ENCODE measurements around the gene PPP2R2B. TPM values are rescaled to one million over a fixed set of nuclear protein-coding genes. Genes with fewer than 3 reads are reported as not detected.

Gene PPP2R2B
- total and polyA plus RNA-seq, 2 of the 4 experiments (the other 2 are of a cell fraction), result not detected

- Histone ChIP-seq H3K4ac (ENCODE audit: low read depth, low read length) (no peak overlapping the region), H3K9me1 (ENCODE audit: insufficient read depth, low read length) (no peaks in the 10 kb centered on the region), H2BK5ac (ENCODE audit: low read depth, low read length, poor library complexity, severe bottlenecking) (no peak overlapping the region), H2AK9ac (replicated peaks; ENCODE audit: low read depth, low read length, poor library complexity) (no peak overlapping the region), H3K4me1 (ENCODE audit: control insufficient read depth, insufficient read depth, low read length) (no peaks in the 10 kb centered on the region), H3K36me3 (ENCODE audit: control insufficient read depth, insufficient read depth, low read length) (no peaks in the 10 kb centered on the region), H4K5ac (ENCODE audit: low read depth, low read length) (no peak overlapping the region), H3K56ac (ENCODE audit: extremely low read depth, insufficient read depth, low read length) (no peak overlapping the region), H2BK20ac (ENCODE audit: low read depth, low read length) (no peak overlapping the region), H2BK120ac (ENCODE audit: low read depth, low read length) (no peak overlapping the region), H3K23ac (ENCODE audit: low read depth, low read length) (no peak overlapping the region), H3K79me1 (ENCODE audit: low read depth in 1 of 2, low read length in 2 of 2) (no peaks in the 10 kb centered on the region), H3K4me3 (ENCODE audit: insufficient read depth, low read depth, low read length) (no peak overlapping the region), H3K9me3 (ENCODE audit: control insufficient read depth, insufficient read depth, low read length) (no peaks in the 10 kb centered on the region; the same call in 1 of the 2 replicates), H4K91ac (ENCODE audit: insufficient read depth, low read depth, low read length) (no peak overlapping the region), H3K9ac (ENCODE audit: low read depth, low read length) (no peak overlapping the region), H3K27me3 (ENCODE audit: control insufficient read depth, insufficient read depth, low read length) (no peaks in the 10 kb centered on the region), H2AK5ac (ENCODE audit: low read depth, low read length) (no peak overlapping the region), H3K18ac (ENCODE audit: low read depth, low read length) (no peak overlapping the region), H2BK15ac (ENCODE audit: low read depth, low read length) (no peak overlapping the region), H4K20me1 (ENCODE audit: insufficient read depth, low read length) (no peaks in the 10 kb centered on the region), H3K14ac (replicated peaks; ENCODE audit: low read depth, low read length) (no peak overlapping the region), H3K27ac (ENCODE audit: insufficient read depth, low read length) (no peak overlapping the region), H3K4me2 (ENCODE audit: low read depth, low read length) (no peak overlapping the region), H4K8ac (ENCODE audit: low read depth in 2 of 2, low read length in 2 of 2) (no peak overlapping the region), H2AFZ (replicated peaks; ENCODE audit: low read length, poor library complexity) (no peak overlapping the region)
- DNase-seq (no peak), ATAC-seq (ENCODE audit: low read depth) (no peak)
- 18% methylated on average over 2 of the region's 2 CpGs; no CpG with 5 or more reads in 1 of the 2 experiments for WGBS, 2 experiments (ENCODE audit: extremely low coverage in 2 of 2, insufficient read length in 1 of 2)
- POLR2A ChIA-PET (ENCODE audit: unreplicated experiment), result no interaction called here
- dilution Hi-C loops (cut with HindIII; ENCODE audit: low sequenced_read_pairs, unreplicated experiment) (no loop called here), in situ Hi-C loops (cut with MboI; ENCODE audit: low sequenced_read_pairs) (no loop called here), intact Hi-C loops (cut with micrococcal nuclease) (no loop called here)
- CTCF ChIA-PET, result no interaction called here
- no TSS peak for BruUV-seq (replicated peaks)
- TF ChIP-seq FOS (IDR thresholded peaks at IDR 0.05; ENCODE audit: low read depth, low read length) (no peak), RFX5 (IDR thresholded peaks at IDR 0.05; ENCODE audit: low read depth, low read length) (no peak)
Measured at GRCh38 chr5:146624179-146624578, 254.4 kb downstream of the PPP2R2B start.
